Measurements from ENCODE around the gene CPZ.

Gene CPZ

DNA sequence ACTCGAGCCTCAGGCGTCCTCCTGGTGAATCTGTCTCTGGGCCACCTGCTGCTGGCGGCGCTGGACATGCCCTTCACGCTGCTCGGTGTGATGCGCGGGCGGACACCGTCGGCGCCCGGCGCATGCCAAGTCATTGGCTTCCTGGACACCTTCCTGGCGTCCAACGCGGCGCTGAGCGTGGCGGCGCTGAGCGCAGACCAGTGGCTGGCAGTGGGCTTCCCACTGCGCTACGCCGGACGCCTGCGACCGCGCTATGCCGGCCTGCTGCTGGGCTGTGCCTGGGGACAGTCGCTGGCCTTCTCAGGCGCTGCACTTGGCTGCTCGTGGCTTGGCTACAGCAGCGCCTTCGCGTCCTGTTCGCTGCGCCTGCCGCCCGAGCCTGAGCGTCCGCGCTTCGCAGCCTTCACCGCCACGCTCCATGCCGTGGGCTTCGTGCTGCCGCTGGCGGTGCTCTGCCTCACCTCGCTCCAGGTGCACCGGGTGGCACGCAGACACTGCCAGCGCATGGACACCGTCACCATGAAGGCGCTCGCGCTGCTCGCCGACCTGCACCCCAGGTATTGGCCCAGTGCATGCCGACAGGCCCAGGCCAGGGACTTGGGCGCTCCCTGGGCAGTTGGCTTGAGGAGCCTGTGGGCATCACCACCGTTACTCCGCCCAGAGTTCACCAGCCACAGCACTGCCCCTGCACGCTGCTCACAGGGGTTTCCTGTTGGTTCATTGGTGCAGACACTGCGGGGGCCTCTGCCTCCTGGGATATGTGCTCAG, 11.3 kb upstream of the CPZ start:
- no peak for DNase-seq

DNA sequence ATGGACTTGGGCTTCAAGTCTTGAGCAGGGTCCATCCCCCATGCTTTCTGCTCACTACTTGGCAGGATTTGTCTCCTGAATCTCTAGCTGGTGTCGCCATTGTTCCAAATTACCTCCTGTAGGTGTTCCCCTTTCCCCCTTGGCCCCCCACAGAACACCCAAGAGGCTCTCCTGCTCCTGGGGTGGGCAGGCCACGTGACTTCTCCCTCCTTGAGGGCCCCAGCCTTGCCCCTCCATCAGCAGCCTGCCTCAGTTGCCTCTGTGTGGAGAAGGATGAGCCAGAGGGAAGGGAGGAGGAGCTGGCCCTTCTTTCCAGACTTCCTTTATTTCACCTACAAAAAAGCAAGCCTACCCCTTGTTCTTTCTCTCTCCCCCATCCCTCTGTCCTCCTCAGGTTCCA, 10.5 kb upstream of the CPZ start:
- DNase-seq: no peak

DNA sequence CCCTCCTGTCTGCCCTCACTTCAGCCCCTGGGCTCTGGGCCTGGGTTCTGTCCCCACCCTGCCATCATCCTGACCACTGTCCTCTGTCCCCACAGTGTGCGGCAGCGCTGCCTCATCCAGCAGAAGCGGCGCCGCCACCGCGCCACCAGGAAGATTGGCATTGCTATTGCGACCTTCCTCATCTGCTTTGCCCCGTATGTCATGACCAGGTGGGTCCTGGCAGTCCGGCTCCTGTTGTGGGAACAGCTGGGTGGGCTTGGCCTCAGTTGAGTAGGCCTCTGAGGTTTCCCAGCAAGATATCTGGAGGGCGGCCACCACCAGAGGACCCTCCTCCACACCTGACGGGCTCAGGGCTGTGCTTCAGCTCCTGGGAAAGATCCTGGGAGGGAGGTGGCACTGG, 10.1 kb upstream of the CPZ start:
- no peak for DNase-seq

DNA sequence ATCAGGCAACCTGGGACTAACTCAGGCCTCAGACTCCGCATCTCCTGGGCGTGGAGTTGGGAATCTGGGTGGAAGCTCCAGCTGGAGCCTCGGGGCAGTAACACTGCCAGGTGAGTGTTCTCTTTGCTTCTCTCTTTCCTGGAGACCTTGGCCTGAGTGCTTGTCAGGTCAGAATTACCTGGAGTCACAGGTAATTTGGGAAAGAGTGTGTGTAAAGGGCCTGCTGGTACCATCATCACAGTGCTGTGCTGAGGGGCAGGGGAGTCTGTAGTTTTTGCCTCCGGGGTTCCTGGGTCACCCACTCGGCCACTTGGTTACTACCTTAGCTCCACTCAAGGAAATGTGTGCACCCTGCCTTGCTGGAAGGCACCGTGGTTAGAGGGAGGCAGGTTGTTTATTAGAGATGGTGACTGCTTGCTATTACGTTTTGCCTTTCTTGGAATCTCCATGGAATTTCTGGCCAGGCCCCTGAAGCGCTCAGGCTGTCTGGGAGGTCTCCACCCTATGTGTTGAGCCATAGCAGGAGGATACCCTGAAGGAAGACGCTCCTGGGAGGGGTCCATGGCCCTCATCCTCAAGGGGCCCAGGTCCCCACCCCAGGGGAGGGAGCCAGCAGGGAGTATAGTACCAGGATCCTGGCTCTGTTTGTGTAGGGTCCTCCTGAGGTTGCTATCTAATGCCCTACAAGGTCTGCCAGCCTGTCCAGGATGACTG, 9.5 kb upstream of the CPZ start:
- no peak for DNase-seq

DNA sequence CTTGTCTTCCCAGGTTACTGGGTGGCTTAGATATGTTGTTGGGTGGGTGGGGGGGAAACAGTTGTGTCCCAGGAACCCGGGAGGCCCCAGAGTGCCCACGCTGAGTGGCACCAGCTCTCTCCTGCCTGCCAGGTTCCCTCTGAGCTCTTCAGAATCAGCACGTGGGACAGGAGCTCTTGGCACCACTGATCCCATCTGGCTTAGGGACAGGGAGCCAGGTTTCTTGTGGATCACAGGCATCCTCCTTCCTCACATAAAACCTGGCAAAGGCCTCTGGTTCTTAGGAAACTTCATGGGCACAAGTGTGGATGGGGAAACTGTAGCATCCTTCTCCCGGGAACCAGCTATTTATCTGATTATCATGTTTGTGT, 8.9 kb upstream of the CPZ start:
- DNase-seq: no peak

DNA sequence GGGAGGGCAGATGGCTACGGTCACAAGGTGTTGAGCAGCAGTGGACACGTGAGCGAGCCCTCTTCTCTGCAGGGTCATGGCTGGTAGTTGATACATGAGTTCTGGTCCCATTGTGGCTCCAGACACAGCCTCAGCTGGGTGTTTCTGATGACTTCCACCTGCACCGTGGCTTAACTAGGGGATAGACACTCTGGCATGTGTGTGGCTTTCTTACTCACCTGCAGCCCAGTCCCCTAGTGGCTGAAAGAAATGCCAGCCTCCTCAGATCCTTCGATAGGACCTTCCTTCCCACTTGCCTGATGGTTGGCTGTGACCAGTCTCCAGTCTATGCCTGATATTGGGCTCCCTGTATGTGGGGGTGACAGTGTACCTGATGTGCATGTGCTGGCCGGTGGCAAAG, 7.4 kb upstream of the CPZ start:
- DNase-seq: no peak

DNA sequence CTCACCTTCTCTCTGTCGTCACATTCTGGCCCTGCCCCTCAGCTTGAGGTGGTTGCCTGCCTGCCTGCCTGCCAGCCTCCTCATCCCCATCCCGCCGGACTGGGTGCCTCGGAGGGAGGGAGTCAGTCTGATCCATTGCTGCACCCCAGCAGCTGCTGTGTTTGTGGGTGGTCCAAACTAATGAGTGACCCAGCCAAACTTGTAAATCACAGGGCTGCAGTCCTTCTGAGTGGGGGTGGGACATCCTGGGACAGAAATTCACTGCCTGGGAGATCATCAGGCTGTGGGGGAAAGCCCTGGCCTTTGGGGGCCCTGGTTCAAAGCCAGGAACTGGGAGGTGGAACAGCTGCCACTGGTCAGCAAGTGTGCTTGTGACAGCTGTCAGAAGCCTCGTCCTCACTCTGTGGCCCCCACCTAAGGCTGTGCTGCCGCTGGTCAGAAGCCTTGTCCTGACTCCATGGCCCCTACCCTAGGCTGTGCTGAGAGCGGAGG, 6.8 kb upstream of the CPZ start:
- no peak for DNase-seq

DNA sequence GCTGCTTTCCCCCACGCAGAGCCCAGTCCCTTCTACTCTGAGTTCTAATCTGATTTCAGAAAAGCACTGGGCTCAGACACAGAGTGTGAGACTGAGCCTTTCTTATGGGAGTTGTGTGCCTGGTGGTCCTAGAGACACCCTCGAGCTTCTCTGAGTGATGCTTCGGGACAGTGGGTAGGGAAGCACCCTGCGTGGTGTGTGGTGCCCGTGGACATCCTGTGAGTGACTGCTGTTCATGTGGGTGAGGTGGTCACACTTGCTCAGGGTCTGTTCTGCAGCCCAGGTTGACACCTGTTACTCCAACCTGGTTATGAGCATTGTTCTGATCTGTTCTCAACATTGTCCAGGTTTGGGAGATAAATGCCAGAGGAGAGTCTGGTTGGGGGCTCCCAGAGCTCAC, 6.3 kb upstream of the CPZ start:
- no peak for DNase-seq

DNA sequence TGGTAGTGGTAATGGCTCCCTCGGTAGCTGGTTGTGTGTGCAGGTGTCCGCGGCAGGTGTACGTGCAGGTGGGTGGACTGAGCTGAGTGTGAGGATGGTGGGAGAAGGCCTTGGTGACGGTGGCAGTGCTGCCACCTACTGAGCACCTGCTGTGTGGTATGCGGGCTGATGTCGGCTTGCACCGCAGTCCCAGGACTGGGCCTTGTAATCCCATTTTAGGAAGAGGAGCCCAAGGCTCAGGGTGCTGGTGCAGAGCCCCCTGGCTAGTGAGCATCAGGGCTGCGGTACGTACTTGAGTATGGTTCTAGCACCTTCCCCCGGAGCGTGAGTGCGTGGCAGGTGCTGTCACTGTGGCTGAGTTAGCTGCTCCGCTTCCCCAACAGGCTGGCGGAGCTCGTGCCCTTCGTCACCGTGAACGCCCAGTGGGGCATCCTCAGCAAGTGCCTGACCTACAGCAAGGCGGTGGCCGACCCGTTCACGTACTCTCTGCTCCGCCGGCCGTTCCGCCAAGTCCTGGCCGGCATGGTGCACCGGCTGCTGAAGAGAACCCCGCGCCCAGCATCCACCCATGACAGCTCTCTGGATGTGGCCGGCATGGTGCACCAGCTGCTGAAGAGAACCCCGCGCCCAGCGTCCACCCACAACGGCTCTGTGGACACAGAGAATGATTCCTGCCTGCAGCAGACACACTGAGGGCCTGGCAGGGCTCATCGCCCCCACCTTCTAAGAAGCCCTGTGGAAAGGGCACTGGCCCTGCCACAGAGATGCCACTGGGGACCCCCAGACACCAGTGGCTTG, 5.7 kb upstream of the CPZ start:
- no peak for DNase-seq

DNA sequence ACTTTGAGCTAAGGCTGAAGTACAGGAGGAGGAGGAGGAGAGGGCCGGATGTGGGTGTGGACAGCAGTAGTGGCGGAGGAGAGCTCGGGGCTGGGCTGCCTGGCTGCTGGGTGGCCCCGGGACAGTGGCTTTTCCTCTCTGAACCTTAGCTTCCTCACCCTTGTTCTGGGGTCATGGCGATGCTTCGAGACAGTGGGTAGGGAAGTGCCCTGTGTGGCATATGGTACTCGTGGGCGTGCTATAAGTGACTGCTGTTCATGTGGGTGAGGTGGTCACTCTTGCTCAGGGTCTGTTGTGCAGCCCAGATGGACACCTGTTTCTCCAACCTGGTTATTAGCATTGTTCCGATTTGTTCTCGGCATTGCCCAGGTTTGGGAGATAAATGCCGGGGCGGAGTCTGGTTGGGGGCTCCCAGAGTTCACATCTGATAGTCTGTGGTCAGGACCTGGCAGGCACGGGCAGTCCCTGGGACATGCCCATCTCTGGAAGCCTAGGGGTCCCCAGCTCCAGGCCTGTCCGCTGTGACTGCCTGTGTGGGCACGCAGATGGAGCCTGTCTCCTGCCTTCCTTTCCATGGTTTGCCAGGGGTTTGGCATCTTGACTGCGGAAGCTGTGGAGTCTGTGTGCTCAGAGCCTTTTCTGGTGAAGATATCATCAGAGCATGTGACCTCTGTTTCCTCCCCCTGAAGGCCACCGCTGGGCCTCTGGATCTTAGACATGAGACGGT, 4.9 kb upstream of the CPZ start:
- no peak for DNase-seq

DNA sequence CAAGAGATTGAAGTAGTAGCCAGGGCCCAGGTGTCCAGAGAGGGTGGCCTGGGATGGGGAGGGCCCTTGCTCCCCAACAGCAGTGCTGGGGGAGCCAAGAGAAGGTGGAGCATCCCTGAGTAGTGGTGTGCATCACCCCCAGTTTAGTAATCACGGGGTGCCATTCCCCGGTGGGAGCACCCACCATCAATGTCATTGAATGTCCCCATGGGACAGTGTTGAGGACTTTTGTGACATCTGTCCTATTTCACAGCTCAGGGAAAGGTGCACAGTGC, 4.4 kb upstream of the CPZ start:
- no peak for DNase-seq

DNA sequence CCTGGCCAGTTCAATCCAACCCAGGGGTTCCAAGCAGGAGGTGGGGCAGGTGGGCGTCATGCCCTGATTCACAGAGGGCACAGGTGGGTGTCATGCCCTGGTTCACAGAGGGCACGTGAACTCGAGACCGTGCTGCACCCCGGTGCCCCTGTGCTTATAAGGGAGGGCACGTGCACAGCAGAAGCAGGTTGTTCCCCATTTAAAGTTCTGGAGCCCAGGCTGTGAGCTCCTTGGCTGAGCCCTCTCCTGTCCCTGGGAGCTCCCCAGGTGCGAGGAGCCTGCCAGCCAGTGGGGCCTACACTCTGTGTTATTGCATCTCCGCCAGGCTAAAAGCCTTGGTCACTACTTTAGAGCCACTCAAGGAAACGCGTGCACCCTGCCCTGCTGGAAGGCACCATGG, 3.2 kb upstream of the CPZ start:
- no peak for DNase-seq

DNA sequence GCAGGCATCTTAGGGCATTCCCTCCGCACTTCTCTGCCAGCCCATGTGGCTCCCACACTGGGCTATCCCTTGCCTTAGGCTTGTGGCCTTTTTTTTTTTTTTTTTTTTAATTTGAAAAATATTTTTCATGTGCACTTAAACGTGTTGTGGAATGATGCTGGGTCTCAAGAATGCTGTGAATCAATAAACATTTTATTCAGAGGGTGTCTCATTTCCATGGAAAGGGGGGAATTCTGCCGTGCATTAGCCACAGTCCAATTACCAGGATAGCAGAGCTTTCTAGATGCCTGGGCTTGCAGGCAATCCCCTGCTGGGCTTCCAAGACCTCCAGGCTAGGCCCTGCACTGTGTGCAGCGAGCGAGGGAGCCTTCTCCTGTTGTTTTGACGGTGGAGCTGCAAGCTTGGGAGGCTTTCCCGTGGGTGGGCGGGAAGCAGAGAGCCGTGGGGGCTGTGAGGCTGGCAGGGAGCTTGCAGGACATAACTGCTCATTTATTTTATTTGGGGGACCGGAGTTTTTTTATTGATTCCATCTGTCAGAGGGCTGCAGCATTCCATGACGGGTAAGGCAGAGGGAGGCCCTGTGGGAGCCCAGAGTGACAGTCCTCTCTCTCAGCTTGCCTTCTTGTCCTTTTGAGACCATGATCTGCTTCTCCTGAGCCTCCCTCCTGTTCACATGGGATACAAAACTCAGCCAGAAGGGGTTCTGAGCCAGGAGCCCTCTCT, 2.6 kb upstream of the CPZ start:
- no peak for DNase-seq

DNA sequence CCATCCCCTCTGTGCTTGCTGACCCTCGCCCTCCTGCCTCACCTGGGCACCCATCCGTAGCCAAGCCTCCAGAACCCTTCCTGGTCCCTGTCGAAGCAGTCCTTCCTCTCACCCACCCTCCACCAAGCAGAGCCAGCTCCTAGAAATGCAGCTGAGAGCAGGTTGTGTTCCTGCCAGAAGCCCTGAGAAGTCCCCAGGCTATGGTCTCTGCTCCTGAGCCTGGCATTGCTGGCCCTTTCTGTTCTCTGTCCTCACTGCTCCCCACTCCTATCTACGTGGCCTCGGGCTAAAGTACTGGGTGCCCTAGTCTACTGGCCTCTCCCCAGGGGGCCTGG, 2.1 kb upstream of the CPZ start:
- DNase-seq: no peak

DNA sequence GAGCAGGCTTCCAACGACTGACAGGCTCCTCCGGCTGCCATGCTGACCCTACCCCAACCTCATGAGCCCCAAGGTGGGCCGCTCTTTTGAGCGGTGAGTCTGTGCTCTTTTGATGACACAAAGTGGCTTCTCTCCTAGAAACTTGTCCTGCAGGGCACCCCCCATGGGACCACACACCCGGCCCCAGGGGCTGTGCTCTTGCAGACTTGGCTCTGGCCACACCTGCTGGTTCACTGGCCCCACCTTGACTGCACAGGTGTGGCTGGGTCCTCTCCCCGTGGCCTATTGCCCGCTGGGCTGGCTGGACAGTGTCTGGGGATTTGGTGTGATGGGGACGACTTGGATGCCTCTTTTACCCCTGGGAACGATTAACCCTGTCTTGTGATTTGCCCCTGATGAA, 1.5 kb upstream of the CPZ start:
- no peak for DNase-seq

DNA sequence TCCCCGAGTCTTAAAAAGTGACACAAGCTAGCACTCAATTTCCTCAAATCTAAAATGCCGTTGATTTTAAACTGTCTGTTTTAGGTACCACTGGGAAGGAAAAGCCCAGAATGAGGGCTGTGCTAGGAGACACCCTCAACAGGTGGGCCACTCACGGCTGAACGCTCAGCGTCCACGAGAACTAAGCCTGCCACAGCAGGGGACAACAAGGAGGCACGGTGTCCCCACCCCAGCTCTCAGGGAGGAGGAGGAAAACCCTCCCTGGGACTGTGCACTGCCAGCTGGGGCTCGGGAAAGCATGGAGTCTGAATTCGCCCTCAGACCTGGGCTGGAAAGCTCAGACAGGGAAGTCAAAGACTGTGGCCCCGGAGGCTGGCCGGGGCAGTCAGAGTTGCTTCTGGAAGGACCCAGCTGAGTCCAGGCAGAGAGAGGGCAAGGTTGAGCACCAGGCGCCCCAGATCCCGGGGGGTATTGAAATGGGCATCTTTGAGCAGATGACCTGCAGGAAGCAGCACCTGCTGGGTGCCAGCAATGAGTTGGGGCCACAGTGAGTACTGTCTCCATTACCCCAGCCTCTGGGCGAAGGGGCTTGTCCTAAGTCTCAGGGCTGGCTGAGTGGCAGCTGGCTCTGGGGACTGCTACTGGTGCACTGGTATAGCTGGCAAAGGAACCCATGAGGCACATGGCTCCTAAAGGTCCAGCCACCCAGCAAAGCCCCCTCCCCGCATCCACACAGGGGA, 769 bp upstream of the CPZ start:
- no peak for DNase-seq

DNA sequence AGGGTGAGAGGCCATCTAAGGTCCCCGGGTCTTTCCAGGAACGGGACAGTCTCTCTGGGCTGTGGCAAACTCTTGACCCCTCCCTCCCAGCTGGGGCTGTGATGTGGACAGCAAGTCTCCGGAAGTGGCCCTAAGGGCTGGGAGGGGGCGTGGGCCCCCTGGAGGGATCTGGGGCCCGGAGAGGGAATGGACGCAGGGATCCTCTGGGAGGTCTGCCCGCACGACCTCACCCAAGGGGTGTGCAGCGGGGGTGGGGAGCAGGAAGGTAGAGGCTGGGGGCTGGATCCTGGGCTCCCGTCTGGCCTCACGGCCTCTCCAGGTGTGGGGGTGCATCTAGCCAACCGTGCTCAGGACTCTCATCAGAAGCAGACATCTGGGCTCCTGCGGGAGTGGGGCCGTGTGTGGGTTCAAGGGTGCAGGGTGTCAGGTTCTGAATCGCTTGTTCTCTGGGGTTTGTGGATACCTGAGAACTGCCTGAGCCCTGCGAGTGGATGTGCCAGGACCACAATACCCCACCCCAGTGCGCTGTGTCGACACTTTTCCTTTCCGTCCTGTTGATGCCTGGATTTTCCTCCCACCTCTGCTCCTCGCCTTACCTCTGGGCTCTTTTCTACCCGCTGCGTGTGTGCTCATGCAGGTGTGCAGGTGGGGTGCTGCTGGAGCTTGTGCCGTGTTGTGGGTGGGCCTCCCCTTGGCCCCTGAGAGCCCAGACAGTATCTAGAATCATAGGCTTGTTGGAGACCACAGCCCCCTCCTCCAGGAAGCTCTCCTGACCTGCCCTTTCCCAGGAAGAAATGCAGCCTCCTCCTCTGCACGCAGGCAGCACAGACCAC, 915 bp downstream of the CPZ start:
- no peak for DNase-seq

DNA sequence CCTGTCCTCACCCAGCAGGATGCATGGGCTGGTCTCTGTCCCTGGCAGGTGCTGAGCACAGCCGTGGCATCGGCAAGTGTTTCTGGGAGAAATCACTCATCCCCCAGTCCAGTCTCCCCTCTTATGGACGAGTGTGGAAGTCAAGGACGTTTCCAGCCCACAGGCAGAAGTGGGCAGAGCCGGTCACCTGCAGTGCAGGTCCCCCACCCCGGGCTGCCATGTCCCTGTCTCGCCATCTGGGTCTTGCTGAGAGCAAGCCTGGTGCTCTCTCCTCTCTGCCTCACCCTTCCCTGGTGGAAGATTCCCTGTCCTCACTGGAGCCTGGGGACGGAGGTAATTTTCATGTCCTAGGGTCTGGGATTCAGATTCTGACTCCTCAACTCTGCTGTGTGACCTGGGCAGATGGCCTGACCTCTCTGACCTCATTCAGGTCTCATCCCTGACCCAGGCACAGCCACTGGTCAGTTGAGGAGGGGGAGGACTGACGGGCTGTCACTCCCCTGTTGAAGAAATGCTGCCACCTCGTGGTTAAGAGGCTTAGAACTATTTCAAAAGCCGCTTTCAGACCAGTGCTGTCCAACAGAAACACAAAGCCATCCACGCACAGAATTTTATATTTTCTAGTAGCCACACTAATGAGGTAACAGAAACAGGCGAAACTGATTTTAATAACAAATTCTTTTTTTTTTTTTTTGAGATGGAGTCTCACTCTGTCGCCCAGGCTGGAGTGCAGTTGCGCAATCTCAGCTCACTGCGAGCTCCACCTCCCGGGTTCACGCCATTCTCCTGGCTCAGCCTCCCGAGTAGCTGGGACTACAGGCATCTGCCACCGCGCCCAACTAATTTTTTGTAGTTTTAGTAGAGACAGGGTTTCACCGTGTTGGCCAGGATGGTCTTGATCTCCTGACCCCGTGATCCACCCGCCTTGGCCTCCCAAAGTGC, 1.8 kb downstream of the CPZ start:
- DNase-seq: peak; percentile 58 to 64

DNA sequence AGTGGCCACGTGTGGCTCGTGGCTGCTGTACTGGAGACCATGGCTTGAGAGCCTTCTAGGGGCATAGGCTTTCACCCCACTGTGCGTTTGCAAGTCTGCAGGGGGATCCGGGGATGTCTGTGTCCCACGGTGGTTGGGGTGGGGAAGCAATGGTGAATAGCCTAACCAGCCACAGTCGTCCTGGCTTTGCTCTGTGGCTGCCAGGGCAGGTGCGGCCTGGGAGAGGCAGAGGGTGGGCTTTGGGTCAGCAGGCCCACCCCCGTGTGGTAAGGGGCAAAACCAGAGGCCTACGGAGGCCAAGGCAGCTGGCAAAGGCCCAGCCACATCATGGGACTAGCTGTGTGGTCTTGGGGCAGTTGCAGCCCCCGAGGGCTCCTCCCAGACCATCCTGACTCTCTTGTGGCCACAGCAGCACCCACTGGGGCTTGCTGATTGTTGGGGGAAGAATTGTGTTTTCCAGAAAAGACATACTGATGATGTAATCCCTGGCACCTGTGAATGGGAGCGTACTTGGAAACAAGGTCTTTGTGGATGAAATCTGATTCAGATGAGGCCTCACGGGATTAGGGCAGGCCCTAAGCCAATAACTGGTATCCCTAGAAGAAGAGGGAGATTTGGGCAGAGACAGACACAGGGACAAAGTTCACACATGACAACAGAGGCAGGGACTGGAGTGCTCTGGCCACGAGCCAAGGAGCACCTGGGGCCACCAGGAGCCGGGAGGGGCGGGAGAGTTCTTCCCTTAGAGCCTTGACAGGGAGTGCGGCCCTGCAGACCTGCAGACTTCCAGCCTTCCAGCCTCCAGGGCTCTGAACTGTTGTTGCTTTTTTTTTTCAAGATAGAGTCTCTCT, 2.9 kb downstream of the CPZ start:
- no peak for DNase-seq
